ENCODE data around the gene KRTAP9-9.
"Not testable (repeated sequence)": the region's sequence is repeated elsewhere in the genome, so short reads cannot be mapped to it uniquely, and the experiment has no call there.

Gene KRTAP9-9

GRCh38 chr17:41267711-41268110, 12.5 kb downstream of the KRTAP9-9 start:
- DNase-seq: no peak

- DNase-seq: not testable (repeated sequence)
These were observed 16.1 kb downstream of the KRTAP9-9 start for GRCh38 chr17:41271323-41271722.

GRCh38 chr17:41271858-41272257, 16.7 kb downstream of the KRTAP9-9 start:
- DNase-seq: no peak

- DNase-seq: not testable (repeated sequence)
These were observed 20.5 kb downstream of the KRTAP9-9 start, which contains the start of gene KRTAP9-7 for GRCh38 chr17:41275648-41276190. Gene KRTAP9-7, plus strand, starts transcription at chr17:41275698. Its CDS starts 0 bp downstream, at chr17:41275698.

GRCh38 chr17:41278176-41278955, 23.2 kb downstream of the KRTAP9-9 start:
- DNase-seq: peak; percentile 23

- DNase-seq: peak; percentile 13
These were observed 28.9 kb downstream of the KRTAP9-9 start for GRCh38 chr17:41284043-41284442.

- peak; percentile 10 for DNase-seq
These were observed 29.4 kb downstream of the KRTAP9-9 start for GRCh38 chr17:41284546-41284945.

- no peak for DNase-seq
These were observed 31.9 kb downstream of the KRTAP9-9 start for GRCh38 chr17:41287050-41287449.

GRCh38 chr17:41294016-41294415, 38.8 kb downstream of the KRTAP9-9 start:
- no peak for DNase-seq

- no peak for DNase-seq
These were observed 41.7 kb downstream of the KRTAP9-9 start for GRCh38 chr17:41296846-41297245.

- no peak for DNase-seq
These were observed 43.4 kb downstream of the KRTAP9-9 start for GRCh38 chr17:41298458-41299135.

- no peak for DNase-seq
These were observed 46.1 kb downstream of the KRTAP9-9 start for GRCh38 chr17:41301204-41301790.

- DNase-seq: no peak
These were observed 47.0 kb downstream of the KRTAP9-9 start, which contains the start of gene KRTAP29-1 for GRCh38 chr17:41301916-41302901. Gene KRTAP29-1, minus strand, starts transcription at chr17:41302851. Its CDS starts 0 bp downstream, at chr17:41302851.

- no peak for DNase-seq
These were observed 47.8 kb downstream of the KRTAP9-9 start for GRCh38 chr17:41302981-41303380.

GRCh38 chr17:41304091-41304490, 48.9 kb downstream of the KRTAP9-9 start:
- no peak for DNase-seq
